Activated CD4-positive, alpha-beta T cell treated with anti-CD3 and anti-CD28 coated beads, Interleukin-2, amount 50 U/mL, for 4 hours (primary cell): ENCODE results near the gene TTC23.
"Not testable (repeated sequence)": the region's sequence is repeated elsewhere in the genome, so short reads cannot be mapped to it uniquely, and the experiment has no call there.

Experiments
- DNase-seq, 2 experiments: peaks; one replicate each; pipeline ENCODE4 v3.0.0-alpha.2; 2020

TTC23 gene

GRCh38 chr15:99117563-99118257 is 131.7 kb downstream of the TTC23 start:
- no peak for DNase-seq

GRCh38 chr15:99117111-99117510 is 132.3 kb downstream of the TTC23 start:
- DNase-seq = no peak

GRCh38 chr15:99115300-99116215 is 133.8 kb downstream of the TTC23 start:
- no peak for DNase-seq

DNA sequence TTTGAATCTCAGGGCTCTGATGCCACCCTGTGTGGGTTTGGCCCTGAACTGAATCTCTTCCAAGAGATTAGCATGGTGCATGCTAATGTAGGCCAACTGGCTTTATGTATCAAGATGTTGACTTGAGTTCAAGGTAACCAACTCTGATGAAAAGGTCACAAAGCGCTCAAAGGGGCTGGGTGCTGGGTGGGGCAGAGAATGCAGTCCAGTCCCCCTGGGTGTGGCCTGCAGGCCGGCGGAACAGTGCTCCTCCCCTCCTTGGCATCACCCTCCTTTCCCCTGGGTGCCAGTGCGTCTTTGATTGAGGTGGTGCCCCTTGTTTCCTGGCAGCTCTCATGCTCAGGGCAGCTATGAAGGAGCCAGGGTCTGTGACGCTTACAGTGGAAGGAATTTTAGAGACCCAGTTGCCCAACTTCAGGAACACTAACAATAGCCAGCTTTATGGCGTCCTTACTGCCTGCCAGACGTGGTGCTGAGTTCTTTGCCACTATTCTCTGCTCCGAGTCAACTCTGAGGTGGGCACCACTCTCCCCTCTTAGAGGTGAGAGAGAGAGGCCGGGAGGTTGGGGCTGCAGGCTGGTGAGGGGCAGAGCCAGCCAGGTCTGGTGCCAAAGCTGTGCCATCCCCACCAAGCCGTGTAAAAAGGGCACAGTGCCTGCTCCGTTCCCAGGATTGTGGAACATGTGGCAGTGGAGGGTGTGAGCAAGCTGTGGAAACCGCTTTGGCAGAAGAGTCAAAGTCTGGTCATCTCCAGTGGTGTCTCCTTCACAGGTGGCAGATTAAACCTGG is 134.7 kb downstream of the TTC23 start:
- DNase-seq = no peak

GRCh38 chr15:99113547-99114271 is 135.7 kb downstream of the TTC23 start:
- no peak for DNase-seq

DNA sequence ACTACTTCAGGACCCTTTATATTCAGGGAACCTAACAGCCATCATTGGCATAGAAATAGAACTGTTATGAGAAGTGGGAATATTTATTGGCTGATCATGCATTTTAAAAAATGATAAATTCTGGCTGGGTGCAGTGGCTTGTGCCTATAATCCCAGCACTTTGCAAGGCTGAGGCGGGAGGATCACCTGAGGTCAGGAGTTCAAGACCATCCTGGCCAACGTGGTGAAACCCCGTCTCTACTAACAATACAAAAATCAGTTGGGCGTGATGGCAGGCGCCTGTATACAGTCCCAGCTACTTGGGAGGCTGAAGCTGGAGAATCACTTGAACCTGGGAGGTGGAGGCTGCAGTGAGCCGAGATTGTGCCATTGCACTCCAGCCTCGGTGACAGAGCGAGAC is 137.7 kb downstream of the TTC23 start:
- not testable (repeated sequence) for DNase-seq

GRCh38 chr15:99110581-99111320 is 138.6 kb downstream of the TTC23 start:
- no peak for DNase-seq

- DNase-seq = no peak
These were observed 139.3 kb downstream of the TTC23 start for GRCh38 chr15:99110093-99110492.

DNA sequence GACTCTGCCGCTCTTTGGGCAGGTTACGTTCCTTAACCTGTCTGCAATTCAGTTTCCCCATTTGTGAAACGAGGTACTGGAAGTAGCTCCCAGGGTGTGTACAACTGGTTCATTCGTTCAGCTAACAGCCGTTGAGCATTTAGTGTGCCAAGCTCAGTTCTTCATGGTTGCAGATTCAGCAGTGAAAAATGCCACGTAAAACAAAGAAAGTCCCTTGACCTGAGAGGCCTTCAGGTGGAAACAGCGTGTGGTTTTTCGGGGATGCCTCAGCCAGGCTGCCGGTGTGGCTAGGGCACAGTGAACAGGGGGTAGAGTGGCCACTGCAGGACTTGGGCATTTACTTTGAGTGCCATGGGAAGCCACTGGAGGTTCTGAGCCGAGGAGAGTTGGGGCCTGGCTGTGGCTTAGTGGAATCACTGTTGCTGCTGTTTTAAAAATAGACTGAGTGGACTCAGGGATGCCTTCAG is 139.8 kb downstream of the TTC23 start:
- no peak for DNase-seq

DNA sequence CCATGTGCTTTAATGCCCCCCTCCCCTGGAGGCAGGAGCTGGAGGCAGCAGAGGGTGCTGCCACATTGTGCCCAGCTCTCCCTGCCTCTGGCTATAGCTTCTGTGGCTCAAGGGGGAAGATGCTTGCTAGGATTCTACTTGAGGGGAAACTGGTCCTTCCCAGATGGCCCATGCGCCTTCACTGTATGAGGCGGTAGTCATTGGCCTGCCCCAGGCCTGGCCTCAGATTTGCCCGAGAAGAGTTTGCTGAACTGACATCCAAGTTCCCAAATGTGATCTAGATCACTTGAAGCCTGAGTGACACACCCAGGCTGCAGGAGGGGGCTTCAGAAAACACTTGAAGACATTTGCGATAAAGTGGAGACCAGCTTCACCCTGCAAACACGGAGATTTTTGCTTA is 140.4 kb downstream of the TTC23 start:
- no peak for DNase-seq

DNA sequence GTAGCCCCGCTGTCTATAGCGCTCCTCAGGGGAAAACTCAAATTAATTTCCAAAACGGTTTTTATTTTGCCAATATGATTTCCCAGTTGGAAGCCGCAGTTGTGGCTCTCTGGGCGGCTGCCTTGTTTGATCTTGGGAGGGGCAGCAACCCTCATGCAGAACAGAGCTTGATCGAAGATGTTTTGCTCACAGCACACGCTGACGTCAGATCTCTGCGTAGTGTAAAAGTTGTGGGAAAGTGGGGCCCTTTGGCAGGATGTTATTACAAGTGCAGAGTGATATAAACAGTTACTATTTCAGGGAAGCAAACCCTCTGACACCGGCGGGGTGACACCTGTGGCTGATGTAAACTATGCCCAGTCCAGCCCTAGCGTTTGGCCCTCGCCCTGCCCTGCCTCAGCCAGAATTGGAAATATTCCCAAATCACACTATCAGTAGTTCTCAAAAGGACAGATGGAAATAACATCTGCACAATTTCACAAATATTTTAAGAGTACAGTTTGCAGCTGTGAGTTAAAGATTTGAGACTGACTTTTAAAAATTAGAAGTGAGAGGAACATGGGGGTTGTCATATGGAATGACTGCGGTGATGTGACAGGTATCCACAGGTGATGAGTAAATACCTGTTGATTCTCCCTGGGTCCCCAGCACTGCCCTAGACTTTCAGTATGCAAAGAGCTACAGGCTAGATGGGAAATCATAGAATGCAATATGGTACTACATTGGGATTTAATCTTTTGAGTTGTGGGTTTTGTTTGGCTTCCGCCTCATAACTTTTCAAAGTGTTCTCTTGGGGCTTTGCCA is 142.8 kb downstream of the TTC23 start:
- DNase-seq = no peak

- no peak for DNase-seq
These were observed 143.7 kb downstream of the TTC23 start for GRCh38 chr15:99105514-99106341.

- no peak for DNase-seq
These were observed 144.4 kb downstream of the TTC23 start, which contains the start of gene SYNM for GRCh38 chr15:99104788-99105513. TSS of gene SYNM (plus strand) at chr15:99105080. CDS start at chr15:99105200, 120 bp downstream.

DNA sequence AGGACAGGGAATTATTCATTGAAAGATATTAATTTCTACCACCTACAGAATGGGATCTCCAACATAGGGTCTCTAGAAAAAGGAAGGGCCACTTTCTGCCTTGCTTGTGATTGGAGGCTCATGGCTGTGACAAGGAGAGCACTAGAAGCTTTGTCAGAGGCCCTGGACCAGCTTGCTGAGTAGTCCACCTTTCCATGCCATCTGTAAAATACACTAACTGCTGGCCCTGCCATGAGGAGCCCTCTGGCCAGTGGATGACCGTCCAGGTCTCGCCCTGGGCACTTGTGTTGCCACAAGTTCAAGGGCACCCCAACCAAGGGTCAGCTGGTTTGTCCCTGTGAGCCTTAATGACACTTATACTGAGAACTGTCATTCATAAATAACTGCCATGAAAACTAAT is 146.1 kb downstream of the TTC23 start:
- no peak for DNase-seq

DNA sequence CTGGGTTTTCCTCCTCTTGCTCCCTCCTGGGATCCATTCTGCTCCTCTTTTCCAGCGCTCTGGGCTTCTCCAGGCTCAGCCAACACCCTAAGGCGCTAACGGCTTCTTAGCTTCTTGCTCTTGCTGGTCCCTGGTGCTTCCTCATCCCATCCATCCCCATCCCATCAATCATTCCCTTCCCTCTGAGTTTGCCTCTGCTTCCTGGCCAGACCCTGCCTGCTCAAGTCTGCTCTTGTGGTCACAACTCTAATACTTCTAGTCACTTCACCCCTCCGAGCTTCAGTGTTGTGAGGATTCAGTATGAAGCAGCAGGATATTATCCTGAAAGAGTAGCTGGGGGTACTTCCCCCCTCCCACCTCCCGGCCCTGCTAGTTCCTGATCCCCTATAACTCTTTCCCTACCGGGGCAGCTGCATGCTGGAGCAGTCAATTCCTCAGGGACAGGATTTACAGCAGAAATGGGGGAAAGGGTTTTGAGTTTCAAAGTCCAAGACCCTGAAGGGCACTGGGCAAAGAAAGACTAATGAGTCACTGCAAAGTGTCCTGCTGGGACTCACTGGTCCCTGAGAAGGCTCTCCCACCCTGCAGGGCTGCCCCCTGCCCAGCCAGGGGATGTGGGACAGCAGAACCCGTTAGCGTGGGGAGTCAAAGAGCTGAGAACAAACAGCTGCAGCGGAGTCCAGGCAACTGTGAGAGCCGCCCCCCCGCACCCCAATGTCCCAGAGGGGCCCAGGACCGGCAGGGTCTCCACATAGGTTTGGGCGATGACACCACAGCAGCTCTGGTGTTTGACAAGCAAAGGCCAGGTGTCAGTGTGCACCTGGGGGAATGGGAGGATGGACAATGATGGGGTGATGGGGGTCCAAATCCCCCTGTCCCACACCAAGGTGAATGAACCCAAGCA is 146.8 kb downstream of the TTC23 start:
- DNase-seq = no peak

- no peak for DNase-seq
These were observed 147.9 kb downstream of the TTC23 start for GRCh38 chr15:99101501-99101900.

GRCh38 chr15:99100245-99101173 is 148.9 kb downstream of the TTC23 start:
- DNase-seq = peak in 1 of 2 experiments; percentile 20
